H9 (cell line): ENCODE results near the gene RRP15. TPM values are rescaled to one million over a fixed set of nuclear protein-coding genes. Genes with fewer than 3 reads are reported as not detected.

Experiments used
- DNase-seq: peaks from one replicate; pipeline ENCODE4 v3.0.0-alpha.2; 2017
- H2AFZ ChIP-seq: one replicate; pipeline ENCODE4 v1.6.1; 2013; ENCODE audit warnings: mild to moderate bottlenecking, low read length, control low read depth, moderate library complexity
- H2AK5ac ChIP-seq: 2 replicates; pipeline ENCODE4 v1.6.1; 2013; ENCODE audit warnings: low read length, control low read depth, mixed read lengths; ENCODE audit not compliant: insufficient read length
- H2BK120ac ChIP-seq: one replicate; pipeline ENCODE4 v1.6.1; 2013; ENCODE audit warnings: low read depth, mild to moderate bottlenecking, low read length, control low read depth, inconsistent platforms; ENCODE audit not compliant: poor library complexity, severe bottlenecking
- H2BK12ac ChIP-seq: 2 replicates; pipeline ENCODE4 v1.6.1; 2013; ENCODE audit warnings: low read length, control low read depth, mixed read lengths, low read depth; ENCODE audit not compliant: insufficient read length
- H2BK15ac ChIP-seq: 2 replicates; pipeline ENCODE4 v1.6.1; 2013; ENCODE audit warnings: low read depth, low read length, control low read depth
- H2BK20ac ChIP-seq: one replicate; pipeline ENCODE4 v1.6.1; 2013; ENCODE audit warnings: low read depth, mild to moderate bottlenecking, low read length, control low read depth, inconsistent platforms; ENCODE audit not compliant: poor library complexity, severe bottlenecking
- H2BK5ac ChIP-seq: 2 replicates; pipeline ENCODE4 v1.6.1; 2013; ENCODE audit warnings: low read length, control low read depth, mixed read lengths; ENCODE audit not compliant: insufficient read length
- H3K14ac ChIP-seq: 2 replicates; pipeline ENCODE4 v1.6.1; 2013; ENCODE audit warnings: low read length, control low read depth; ENCODE audit not compliant: insufficient read depth
- H3K18ac ChIP-seq: 2 replicates; pipeline ENCODE4 v1.6.1; 2013; ENCODE audit warnings: low read depth, mild to moderate bottlenecking, mixed read lengths, low read length, control low read depth; ENCODE audit not compliant: insufficient read length
- H3K23ac ChIP-seq: 2 replicates; pipeline ENCODE4 v1.6.1; 2013; ENCODE audit warnings: low read length, control low read depth, mixed read lengths, low read depth; ENCODE audit not compliant: insufficient read length
- H3K23me2 ChIP-seq: 2 replicates; pipeline ENCODE4 v1.6.1; 2013; ENCODE audit warnings: low read depth, mild to moderate bottlenecking, mixed read lengths, low read length, control low read depth; ENCODE audit not compliant: insufficient read length, poor library complexity, severe bottlenecking
- H3K27ac ChIP-seq: 2 replicates; pipeline ENCODE4 v1.5.1; 2013; ENCODE audit warnings: low read length, control low read depth, mixed read lengths, low read depth; ENCODE audit not compliant: insufficient read length
- H3K27me3 ChIP-seq: 2 replicates; pipeline ENCODE4 v1.6.1; 2013; ENCODE audit warnings: low read length, control low read depth, inconsistent platforms; ENCODE audit not compliant: insufficient read depth
- H3K4ac ChIP-seq: 2 replicates; pipeline ENCODE4 v1.6.1; 2013; ENCODE audit warnings: low read depth, mild to moderate bottlenecking, control low read depth, inconsistent platforms, low read length, moderate library complexity
- H3K4me1 ChIP-seq: 2 replicates; pipeline ENCODE4 v1.6.1; 2013; ENCODE audit warnings: low read length, control low read depth, inconsistent platforms; ENCODE audit not compliant: insufficient read depth
- H3K4me2 ChIP-seq: 2 replicates; pipeline ENCODE4 v1.6.1; 2013; ENCODE audit warnings: low read length, control low read depth, mixed read lengths; ENCODE audit not compliant: insufficient read length, insufficient read depth
- H3K56ac ChIP-seq: 2 replicates; pipeline ENCODE4 v1.6.1; 2013; ENCODE audit warnings: low read depth, mild to moderate bottlenecking, mixed read lengths, low read length, control low read depth; ENCODE audit not compliant: insufficient read length
- H3K79me1 ChIP-seq: 2 replicates; pipeline ENCODE4 v1.6.1; 2013; ENCODE audit warnings: low read depth, mild to moderate bottlenecking, moderate library complexity, low read length, control low read depth, inconsistent platforms; ENCODE audit not compliant: insufficient read depth, poor library complexity, severe bottlenecking
- H3K79me2 ChIP-seq: 2 replicates; pipeline ENCODE4 v1.6.1; 2013; ENCODE audit warnings: low read length, control low read depth, inconsistent platforms; ENCODE audit not compliant: insufficient read depth
- H3K9ac ChIP-seq: 2 replicates; pipeline ENCODE4 v1.6.1; 2013; ENCODE audit warnings: low read length, control low read depth, mixed read lengths; ENCODE audit not compliant: insufficient read length; ENCODE audit errors: extremely low read depth
- H3K9me3 ChIP-seq: one replicate; pipeline ENCODE4 v1.6.1; 2013; ENCODE audit warnings: low read depth, low read length, inconsistent platforms; ENCODE audit not compliant: control insufficient read depth
- H3T11ph ChIP-seq: one replicate; pipeline ENCODE4 v1.6.1; 2013; ENCODE audit warnings: mild to moderate bottlenecking, low read length, control low read depth, inconsistent platforms
- H4K20me1 ChIP-seq: one replicate; pipeline ENCODE4 v1.6.1; 2013; ENCODE audit not compliant: control insufficient read depth, insufficient read length, insufficient read depth
- H4K5ac ChIP-seq: 2 replicates; pipeline ENCODE4 v1.6.1; 2013; ENCODE audit warnings: low read depth, mild to moderate bottlenecking, mixed read lengths, low read length, control low read depth; ENCODE audit not compliant: insufficient read length
- H4K8ac ChIP-seq: replicated peaks from 2 replicates; pipeline ENCODE4 v1.6.1; 2013; ENCODE audit warnings: low read length, control low read depth, mixed read lengths, low read depth; ENCODE audit not compliant: insufficient read length
- H4K91ac ChIP-seq: 2 replicates; pipeline ENCODE4 v1.6.1; 2013; ENCODE audit warnings: low read depth, mild to moderate bottlenecking, moderate library complexity, mixed read lengths, low read length, control low read depth; ENCODE audit not compliant: insufficient read length
- H3K27ac Mint-ChIP-seq, 3 experiments: 2 replicates in 2 of 3; 3 replicates in 1 of 3; pipeline ENCODE4 v1.8.0; 2020 to 2021; ENCODE audit warnings: mixed read lengths in 3 of 3, mild to moderate bottlenecking in 1 of 3, moderate library complexity in 1 of 3
- H3K27me3 Mint-ChIP-seq: 2 replicates; pipeline ENCODE4 v1.8.0; 2021; ENCODE audit warnings: low read depth, mild to moderate bottlenecking, moderate library complexity, mixed read lengths
- H3K36me3 Mint-ChIP-seq, 3 experiments: 2 replicates in 2 of 3; 3 replicates in 1 of 3; pipeline ENCODE4 v1.8.0; 2020 to 2021; ENCODE audit warnings: low read depth in 3 of 3, mixed read lengths in 3 of 3; ENCODE audit not compliant: insufficient read depth in 1 of 3
- H3K4me1 Mint-ChIP-seq, 2 experiments: 2 replicates each; pipeline ENCODE4 v1.8.0; 2020; ENCODE audit warnings: mixed read lengths in 2 of 2
- H3K4me3 Mint-ChIP-seq, 2 experiments: 2 replicates in 1 of 2; 3 replicates in 1 of 2; pipeline ENCODE4 v1.8.0; 2020 to 2021; ENCODE audit warnings: mild to moderate bottlenecking in 2 of 2, mixed read lengths in 2 of 2, moderate library complexity in 1 of 2
- H3K9me3 Mint-ChIP-seq, 2 experiments: 2 replicates in 1 of 2; 3 replicates in 1 of 2; pipeline ENCODE4 v1.8.0; 2020; ENCODE audit warnings: mild to moderate bottlenecking in 2 of 2, mixed read lengths in 2 of 2, moderate library complexity in 1 of 2
- CTCF ChIP-seq: fragments of 200-600 bp; sonication (generic); conservative IDR thresholded peaks from 3 replicates; pipeline ENCODE4 v1.8.0; 2021; ENCODE audit warnings: antibody characterized with exemption, mild to moderate bottlenecking
- WGBS: extraction: QIAGEN DNeasy Blood & Tissue Kit; methylation state at CpG from one replicate; pipeline ENCODE4 v1.1.7; 2013; ENCODE audit warnings: missing lambda C conversion rate, low lambda C conversion rate, mixed read lengths; ENCODE audit not compliant: insufficient read length; ENCODE audit errors: extremely low coverage; 5-methylcytosine and 5-hydroxymethylcytosine counted together
- total RNA-seq: library from RNA; stranded (reverse); gene quantifications from 2 replicates; pipeline ENCODE4 v1.2.1, GENCODE V29; 2021

RRP15 gene
- total RNA-seq, 1 experiment from 2014 or later, result 48.7 TPM

- no CpG with 5 or more reads among the region's 7 CpGs for WGBS
- no peak for DNase-seq
- Histone ChIP-seq H3K23me2 (no peaks in the 10 kb centered on the region), H4K8ac (no peak overlapping the region), H3K79me1 (no peaks in the 10 kb centered on the region), H4K91ac (no peak overlapping the region), H3K56ac (no peak overlapping the region), H4K5ac (no peak overlapping the region), H3K14ac (no peak overlapping the region), H2BK20ac (no peak overlapping the region), H3K4me2 (no peak overlapping the region), H2AK5ac (no peak overlapping the region), H3K79me2 (no peaks in the 10 kb centered on the region), H3K9me3 (no peaks in the 10 kb centered on the region), H3K27ac (no peak overlapping the region), H3K4ac (no peak overlapping the region), H2BK120ac (no peak overlapping the region), H3K4me1 (no peaks in the 10 kb centered on the region), H2BK15ac (no peak overlapping the region), H3K23ac (no peak overlapping the region), H2BK5ac (no peak overlapping the region), H3K9ac (no peak overlapping the region), H3K18ac (no peak overlapping the region), H3K27me3 (no peaks in the 10 kb centered on the region), H3T11ph (no peak overlapping the region), H4K20me1 (no peaks in the 10 kb centered on the region), H2AFZ (no peak overlapping the region), H2BK12ac (no peak overlapping the region)
- no peak for TF ChIP-seq CTCF
- Mint-ChIP-seq H3K27me3 (no peaks in the 10 kb centered on the region), H3K4me1 (peaks cover 0 to 4% of the 10 kb centered on the region in 2 experiments; a peak in 2 of 4 replicates), H3K36me3 (no peaks in the 10 kb centered on the region), H3K27ac (no peak overlapping the region), H3K9me3 (no peaks in the 10 kb centered on the region), H3K4me3 (no peak overlapping the region)
These were observed 95.3 kb downstream of the RRP15 start for GRCh38 chr1:218380125-218380977.
